Measurements from ENCODE around the gene ZER1. TPM values are rescaled to one million over a fixed set of nuclear protein-coding genes. Genes with fewer than 3 reads are reported as not detected.

ZER1 gene
- polyA plus RNA-seq, 3 donors, result 16.1 to 25.6 (median 18.0) TPM

GRCh38 chr9:128808543-128808942 is 36.8 kb upstream of the ZER1 start:
- no peaks in the 10 kb centered on the region for H3K79me2 ChIP-seq (ENCODE audit: insufficient read depth, low read length)
- H3K27ac Mint-ChIP-seq, result peak overlapping the region in 1 of 7 donors; percentile 57
- no peak overlapping the region for H2AFZ ChIP-seq (ENCODE audit: insufficient read depth, low read depth, low read length, poor library complexity, severe bottlenecking)
- H3K9me3 Mint-ChIP-seq, result no peaks in the 10 kb centered on the region
- 100% methylated on average over 1 of the region's 3 CpGs for WGBS (ENCODE audit: insufficient coverage)
- TF ChIP-seq CTCF (IDR thresholded peaks at IDR 0.05), result no peak
- intact Hi-C loops (cut with micrococcal nuclease), result loop anchor here in 1 of 2 donors (10.0 kb wide), 1 partner anchor 64 kb away; no protein-coding TSS in a partner anchor
- no peaks in the 10 kb centered on the region for H3K27me3 ChIP-seq (ENCODE audit: control insufficient read depth in 2 of 2, insufficient read depth in 2 of 2, low read length in 2 of 2)
- no peaks in the 10 kb centered on the region for H3K9me3 ChIP-seq (replicated peaks in 1 of 2; ENCODE audit: control insufficient read depth in 1 of 2, insufficient read depth in 1 of 2, low read length in 2 of 2)
- peaks cover 36 to 63% of the 10 kb centered on the region in 2 donors for H3K36me3 ChIP-seq (replicated peaks in 1 of 2; ENCODE audit: control insufficient read depth in 1 of 2, insufficient read depth in 2 of 2, low read length in 2 of 2)
- H3K36me3 Mint-ChIP-seq, result peaks cover 35 to 52% of the 10 kb centered on the region in 2 donors
- H3K4me1 ChIP-seq (ENCODE audit: control insufficient read depth in 1 of 2, insufficient read depth in 2 of 2, low read length in 2 of 2), result no peaks in the 10 kb centered on the region
- no peak overlapping the region for H3K4me3 Mint-ChIP-seq
- no peak overlapping the region for H3K4me3 ChIP-seq (replicated peaks in 1 of 3; ENCODE audit: low read depth in 2 of 3, low read length in 3 of 3)
- H3K4me2 ChIP-seq (replicated peaks; ENCODE audit: extremely low read depth, low read length, poor library complexity, severe bottlenecking), result no peak overlapping the region
- no peak for DNase-seq
- no peak overlapping the region for H3K27ac ChIP-seq (ENCODE audit: low read depth in 1 of 2, low read length in 2 of 2)
- H4K20me1 ChIP-seq (ENCODE audit: insufficient read depth, low read length), result no peaks in the 10 kb centered on the region
- H3K9ac ChIP-seq (ENCODE audit: insufficient read depth, low read length, poor library complexity, severe bottlenecking), result no peak overlapping the region
- peaks cover 0 to 4% (median 0%) of the 10 kb centered on the region in 3 donors for H3K27me3 Mint-ChIP-seq (ENCODE audit: low read depth in 3 of 3)
- no peaks in the 10 kb centered on the region for H3K4me1 Mint-ChIP-seq

GRCh38 chr9:128807827-128808226 is 36.1 kb upstream of the ZER1 start:
- no peak overlapping the region for H3K27ac ChIP-seq (ENCODE audit: low read depth in 1 of 2, low read length in 2 of 2)
- H3K4me3 ChIP-seq (replicated peaks in 1 of 3; ENCODE audit: low read depth in 2 of 3, low read length in 3 of 3), result no peak overlapping the region
- Mint-ChIP-seq H3K9me3 (no peaks in the 10 kb centered on the region), H3K4me3 (no peak overlapping the region), H3K36me3 (peaks cover 43 to 59% of the 10 kb centered on the region in 2 donors), H3K27ac (no peak overlapping the region), H3K4me1 (no peaks in the 10 kb centered on the region), H3K27me3 (ENCODE audit: low read depth in 3 of 3) (peaks cover 0 to 4% (median 0%) of the 10 kb centered on the region in 3 donors)
- H3K27me3 ChIP-seq (ENCODE audit: control insufficient read depth in 2 of 2, insufficient read depth in 2 of 2, low read length in 2 of 2), result no peaks in the 10 kb centered on the region
- no peaks in the 10 kb centered on the region for H3K79me2 ChIP-seq (ENCODE audit: insufficient read depth, low read length)
- H3K9ac ChIP-seq (ENCODE audit: insufficient read depth, low read length, poor library complexity, severe bottlenecking), result no peak overlapping the region
- peaks cover 43 to 70% of the 10 kb centered on the region in 2 donors for H3K36me3 ChIP-seq (replicated peaks in 1 of 2; ENCODE audit: control insufficient read depth in 1 of 2, insufficient read depth in 2 of 2, low read length in 2 of 2)
- no peak overlapping the region for H3K4me2 ChIP-seq (replicated peaks; ENCODE audit: extremely low read depth, low read length, poor library complexity, severe bottlenecking)
- no peaks in the 10 kb centered on the region for H4K20me1 ChIP-seq (ENCODE audit: insufficient read depth, low read length)
- intact Hi-C loops (cut with micrococcal nuclease), result loop anchor here in 1 of 2 donors (10.0 kb wide), 1 partner anchor 63 kb away; no protein-coding TSS in a partner anchor
- 88% methylated on average over 14 of the region's 14 CpGs for WGBS (ENCODE audit: insufficient coverage)
- no peak for TF ChIP-seq CTCF (IDR thresholded peaks at IDR 0.05)
- no peak overlapping the region for H2AFZ ChIP-seq (ENCODE audit: insufficient read depth, low read depth, low read length, poor library complexity, severe bottlenecking)
- no peaks in the 10 kb centered on the region for H3K9me3 ChIP-seq (replicated peaks in 1 of 2; ENCODE audit: control insufficient read depth in 1 of 2, insufficient read depth in 1 of 2, low read length in 2 of 2)
- DNase-seq, result no peak
- no peaks in the 10 kb centered on the region for H3K4me1 ChIP-seq (ENCODE audit: control insufficient read depth in 1 of 2, insufficient read depth in 2 of 2, low read length in 2 of 2)

Measured in CD14-positive monocyte (primary cell).